Activated T-helper 17 cell treated with anti-CD3 and anti-CD28 coated beads, Interleukin-2, amount 50 U/mL, for 72 hours (primary cell): ENCODE results near the gene ZEB2. TPM values are rescaled to one million over a fixed set of nuclear protein-coding genes. Genes with fewer than 3 reads are reported as not detected.

ENCODE experiments used
- ATAC-seq: fragments of 150-1000 bp; cut with Tn5 transposase; replicated peaks from 2 replicates; pipeline ENCODE4 v1.10.0; 2021; ENCODE audit warnings: mild to moderate bottlenecking, moderate library complexity
- H3K27ac Mint-ChIP-seq: one replicate; pipeline ENCODE4 v1.8.0; 2022; ENCODE audit warnings: mixed read lengths
- H3K27me3 Mint-ChIP-seq: one replicate; pipeline ENCODE4 v1.8.0; 2022; ENCODE audit warnings: mixed read lengths
- H3K36me3 Mint-ChIP-seq: one replicate; pipeline ENCODE4 v1.8.0; 2022; ENCODE audit warnings: low read depth, mild to moderate bottlenecking, mixed read lengths
- H3K4me1 Mint-ChIP-seq: one replicate; pipeline ENCODE4 v1.8.0; 2022; ENCODE audit warnings: mixed read lengths
- H3K4me3 Mint-ChIP-seq: one replicate; pipeline ENCODE4 v1.8.0; 2022; ENCODE audit warnings: mild to moderate bottlenecking, mixed read lengths
- H3K9me3 Mint-ChIP-seq: one replicate; pipeline ENCODE4 v1.8.0; 2022; ENCODE audit warnings: mixed read lengths
- total RNA-seq, 2 donors: library from RNA; stranded (reverse); gene quantifications; one replicate each; pipeline ENCODE4 v1.2.3, GENCODE V29; 2022

The ZEB2 gene
- total RNA-seq, 2 donors from 2014 or later = 27.6 to 44.1 TPM

GRCh38 chr2:144521686-144522085 is 1.8 kb upstream of the ZEB2 start:
- Mint-ChIP-seq H3K9me3 (no peaks in the 10 kb centered on the region), H3K27ac (no peak overlapping the region), H3K4me1 (peaks cover 10% of the 10 kb centered on the region), H3K4me3 (no peak overlapping the region), H3K36me3 (peaks cover 12% of the 10 kb centered on the region), H3K27me3 (peaks cover 26% of the 10 kb centered on the region)
- no peak for ATAC-seq

DNA sequence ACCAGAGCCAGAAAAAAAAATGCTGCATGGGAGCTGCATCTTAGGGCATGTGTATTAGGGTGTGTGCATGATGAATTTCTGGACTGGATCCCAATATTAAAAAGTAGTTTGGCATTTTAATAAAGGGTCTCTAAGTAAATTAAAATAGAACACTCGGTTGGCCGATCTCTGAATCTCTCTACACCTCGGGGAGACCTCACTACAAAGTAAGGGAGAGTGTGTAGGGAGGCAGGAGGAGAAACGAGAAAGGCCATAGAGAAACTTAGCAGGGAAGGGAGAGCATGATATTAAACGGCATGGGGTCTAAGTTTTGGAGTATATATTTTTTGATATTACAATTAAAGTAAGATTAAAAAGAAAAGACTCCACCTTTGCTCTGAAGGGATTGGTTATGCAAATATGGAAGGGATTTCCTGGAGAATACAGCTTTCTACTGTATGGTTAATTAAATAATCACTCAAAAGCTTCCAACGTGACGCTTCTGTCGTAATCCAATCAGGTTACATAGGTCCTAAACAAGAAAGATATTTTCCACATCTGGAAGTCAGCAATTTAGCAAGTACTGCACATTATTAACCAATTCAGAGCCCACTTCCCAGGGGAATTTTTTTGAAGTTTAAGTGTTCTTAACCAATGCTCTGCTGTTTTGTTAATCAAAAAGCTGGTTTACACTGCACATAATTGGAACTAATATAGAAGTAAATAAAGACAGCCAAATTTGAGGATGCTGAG is 1.0 kb upstream of the ZEB2 start:
- peaks cover 17% of the 10 kb centered on the region for H3K36me3 Mint-ChIP-seq

DNA sequence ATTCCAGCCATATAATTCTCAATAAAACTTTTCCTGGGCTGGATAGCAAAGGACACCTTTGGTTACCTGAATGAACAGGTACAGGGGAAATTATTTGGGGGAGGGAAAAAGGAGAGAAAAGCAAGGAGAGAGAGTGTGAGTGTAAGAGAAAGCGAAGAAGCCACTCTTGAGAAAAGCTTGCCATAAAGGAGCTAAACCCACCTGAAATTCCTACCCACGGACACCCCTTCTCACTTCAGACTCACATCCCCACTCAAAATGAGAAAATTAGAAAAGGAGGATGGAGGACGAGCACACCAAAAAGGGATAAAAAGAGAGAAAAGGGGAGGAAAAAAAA is 354 bp downstream of the ZEB2 start:
- Mint-ChIP-seq H3K4me3 (no peak overlapping the region), H3K9me3 (no peaks in the 10 kb centered on the region), H3K4me1 (peaks cover 17% of the 10 kb centered on the region), H3K27ac (no peak overlapping the region), H3K36me3 (peaks cover 30% of the 10 kb centered on the region), H3K27me3 (peaks cover 26% of the 10 kb centered on the region)
- ATAC-seq = no peak

More for the DNA sequence above, 1.0 kb upstream of the ZEB2 start:
- Mint-ChIP-seq H3K27me3 (peaks cover 26% of the 10 kb centered on the region), H3K4me1 (peaks cover 10% of the 10 kb centered on the region), H3K4me3 (no peak overlapping the region), H3K9me3 (no peaks in the 10 kb centered on the region), H3K27ac (no peak overlapping the region)
- ATAC-seq = no peak

- Mint-ChIP-seq H3K4me3 (no peak overlapping the region), H3K9me3 (no peaks in the 10 kb centered on the region), H3K4me1 (peaks cover 22% of the 10 kb centered on the region), H3K27ac (no peak overlapping the region), H3K27me3 (peaks cover 30% of the 10 kb centered on the region), H3K36me3 (peaks cover 36% of the 10 kb centered on the region)
- ATAC-seq = no peak
These were observed 947 bp downstream of the ZEB2 start for GRCh38 chr2:144518748-144519596.

DNA sequence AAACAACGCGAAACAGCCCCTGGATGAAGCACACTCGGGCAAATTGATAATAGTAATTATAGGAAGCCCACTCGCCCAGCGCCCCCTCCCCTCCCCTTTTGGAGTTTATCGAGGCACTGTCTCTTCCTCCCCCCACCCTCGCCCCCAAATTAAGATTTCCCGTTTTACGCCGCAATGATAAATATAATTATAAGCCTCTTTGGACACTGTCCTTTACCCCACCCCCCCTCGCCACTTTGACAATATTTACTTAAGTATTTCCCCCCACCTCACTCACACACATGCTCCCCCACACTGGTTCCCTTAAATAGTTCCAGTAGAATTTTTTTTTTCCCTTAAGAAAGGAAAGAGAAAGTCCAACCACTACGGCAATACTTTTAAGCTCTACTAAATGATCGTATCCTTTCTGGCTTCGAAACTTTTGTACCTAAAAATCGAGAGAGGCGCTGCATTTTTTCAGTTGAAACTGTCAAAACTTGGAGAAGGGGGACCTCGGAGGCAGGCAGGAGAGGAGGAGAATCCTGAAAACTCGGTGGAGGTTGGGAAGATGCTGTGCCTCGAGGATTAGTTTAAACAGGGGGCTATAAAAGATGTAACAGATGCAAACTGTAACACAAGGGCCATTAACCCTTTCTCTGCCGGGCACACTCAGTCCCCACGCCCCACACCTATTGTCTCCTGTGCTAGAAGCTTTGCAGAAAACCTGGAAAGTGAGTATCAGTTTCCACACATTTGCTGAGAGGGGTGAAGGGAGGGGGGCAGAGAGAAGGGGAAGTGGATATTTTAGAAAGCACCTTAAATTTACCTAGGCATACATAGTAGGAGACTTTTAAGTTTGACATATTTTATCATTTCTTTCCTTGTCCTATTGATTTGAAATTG is 1.8 kb downstream of the ZEB2 start:
- Mint-ChIP-seq H3K9me3 (no peaks in the 10 kb centered on the region), H3K36me3 (peaks cover 40% of the 10 kb centered on the region), H3K4me3 (no peak overlapping the region), H3K27ac (no peak overlapping the region), H3K27me3 (peaks cover 33% of the 10 kb centered on the region), H3K4me1 (peaks cover 18% of the 10 kb centered on the region)
- no peak for ATAC-seq

GRCh38 chr2:144516981-144517865 is 2.7 kb downstream of the ZEB2 start:
- H3K4me1 Mint-ChIP-seq = peaks cover 17% of the 10 kb centered on the region
- H3K9me3 Mint-ChIP-seq = no peaks in the 10 kb centered on the region
- H3K27ac Mint-ChIP-seq = no peak overlapping the region
- peaks cover 33% of the 10 kb centered on the region for H3K27me3 Mint-ChIP-seq
- no peak overlapping the region for H3K4me3 Mint-ChIP-seq
- peak; percentile 87 for ATAC-seq
- H3K36me3 Mint-ChIP-seq = peaks cover 47% of the 10 kb centered on the region

- peak overlapping the region; percentile 78 for H3K4me3 Mint-ChIP-seq
- H3K9me3 Mint-ChIP-seq = no peaks in the 10 kb centered on the region
- peak overlapping the region; percentile 92 for H3K27ac Mint-ChIP-seq
- peak; percentile 19 for ATAC-seq
- H3K4me1 Mint-ChIP-seq = peaks cover 17% of the 10 kb centered on the region
- H3K36me3 Mint-ChIP-seq = peaks cover 48% of the 10 kb centered on the region
- H3K27me3 Mint-ChIP-seq = peaks cover 32% of the 10 kb centered on the region
These were observed 3.4 kb downstream of the ZEB2 start for GRCh38 chr2:144516411-144516980.

DNA sequence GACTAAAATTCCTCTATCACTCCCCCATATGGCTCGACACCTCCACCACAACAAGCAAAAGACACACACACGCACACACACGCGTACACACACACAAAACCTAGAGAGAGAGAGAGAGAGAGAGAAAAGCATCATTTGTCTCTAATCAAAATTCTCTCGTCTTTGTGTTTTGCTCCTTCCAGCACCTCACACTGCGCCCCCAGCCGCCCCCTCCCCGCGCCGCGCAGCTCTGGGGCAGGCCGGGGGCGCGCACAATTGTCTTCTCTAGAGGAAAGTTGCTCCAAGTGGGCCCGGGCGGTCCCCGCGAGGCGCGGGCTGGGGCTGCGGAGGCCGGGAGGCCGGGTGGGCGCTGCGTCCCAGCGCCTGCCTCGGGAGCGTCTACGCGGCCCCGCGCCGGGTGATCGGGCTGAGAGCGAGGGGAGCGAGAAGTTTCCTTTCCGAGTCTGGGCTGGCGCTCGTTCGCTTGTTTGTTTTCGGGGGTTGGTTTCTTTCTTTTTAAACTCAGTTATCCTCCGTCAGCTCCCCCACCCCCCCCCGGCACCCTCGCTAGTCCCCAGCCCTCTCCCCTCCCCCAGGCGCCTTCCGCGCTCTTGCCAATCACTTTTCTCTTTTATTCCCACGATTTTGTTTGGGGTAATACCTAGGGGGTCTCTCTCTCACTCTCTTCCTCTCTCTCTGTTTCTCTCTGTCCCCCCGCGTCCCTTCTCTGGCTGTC is 4.1 kb downstream of the ZEB2 start:
- peak; percentile 20 for ATAC-seq
- H3K36me3 Mint-ChIP-seq = peaks cover 51% of the 10 kb centered on the region
- H3K27me3 Mint-ChIP-seq = peaks cover 36% of the 10 kb centered on the region
- peak overlapping the region; percentile 92 for H3K27ac Mint-ChIP-seq
- no peaks in the 10 kb centered on the region for H3K9me3 Mint-ChIP-seq
- peaks cover 21% of the 10 kb centered on the region for H3K4me1 Mint-ChIP-seq
- H3K4me3 Mint-ChIP-seq = peak overlapping the region; percentile 78

- H3K4me1 Mint-ChIP-seq = peaks cover 27% of the 10 kb centered on the region
These were observed 4.7 kb downstream of the ZEB2 start for GRCh38 chr2:144515099-144515695.

GRCh38 chr2:144514616-144515091 is 5.3 kb downstream of the ZEB2 start:
- Mint-ChIP-seq H3K4me1 (peaks cover 27% of the 10 kb centered on the region), H3K36me3 (peaks cover 58% of the 10 kb centered on the region), H3K9me3 (no peaks in the 10 kb centered on the region), H3K4me3 (peak overlapping the region; percentile 78), H3K27me3 (peaks cover 36% of the 10 kb centered on the region), H3K27ac (peak overlapping the region; percentile 92)
- ATAC-seq = no peak

More at GRCh38 chr2:144515099-144515695, 4.7 kb downstream of the ZEB2 start:
- peaks cover 58% of the 10 kb centered on the region for H3K36me3 Mint-ChIP-seq
- no peak for ATAC-seq
- H3K4me3 Mint-ChIP-seq = peak overlapping the region; percentile 78
- H3K27me3 Mint-ChIP-seq = peaks cover 36% of the 10 kb centered on the region
- H3K27ac Mint-ChIP-seq = peak overlapping the region; percentile 92
- no peaks in the 10 kb centered on the region for H3K9me3 Mint-ChIP-seq

- peaks cover 40% of the 10 kb centered on the region for H3K27me3 Mint-ChIP-seq
- H3K27ac Mint-ChIP-seq = no peak overlapping the region
- no peak for ATAC-seq
- peaks cover 58% of the 10 kb centered on the region for H3K36me3 Mint-ChIP-seq
- H3K9me3 Mint-ChIP-seq = no peaks in the 10 kb centered on the region
- H3K4me1 Mint-ChIP-seq = peaks cover 27% of the 10 kb centered on the region
- H3K4me3 Mint-ChIP-seq = peak overlapping the region; percentile 78
These were observed 6.4 kb downstream of the ZEB2 start for GRCh38 chr2:144513388-144514101.

DNA sequence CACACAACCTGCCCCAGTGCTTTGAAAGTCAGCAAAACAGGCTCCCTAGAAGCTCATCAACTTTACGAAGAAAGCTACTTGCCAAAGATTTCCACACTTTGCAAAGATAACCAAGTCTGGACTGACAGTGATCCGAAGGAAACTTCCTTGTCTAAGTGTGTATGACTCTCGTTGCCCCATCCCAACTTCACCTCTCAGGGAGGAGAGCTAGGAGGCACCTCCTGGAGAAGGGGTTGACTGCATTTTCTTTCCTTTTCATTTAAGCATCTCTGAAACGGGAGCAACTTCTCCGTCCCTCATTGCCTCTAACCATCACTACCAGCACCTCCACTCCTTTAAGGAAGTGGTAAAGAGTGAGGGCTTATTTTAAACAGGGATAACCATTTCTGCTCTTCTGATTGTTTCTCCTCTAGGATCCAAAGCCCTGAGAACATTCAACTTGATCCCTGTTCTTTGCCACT is 7.0 kb downstream of the ZEB2 start:
- ATAC-seq = no peak
- peak overlapping the region; percentile 78 for H3K4me3 Mint-ChIP-seq
- H3K9me3 Mint-ChIP-seq = no peaks in the 10 kb centered on the region
- H3K4me1 Mint-ChIP-seq = peaks cover 27% of the 10 kb centered on the region
- H3K27ac Mint-ChIP-seq = no peak overlapping the region
- peaks cover 58% of the 10 kb centered on the region for H3K36me3 Mint-ChIP-seq
- peaks cover 40% of the 10 kb centered on the region for H3K27me3 Mint-ChIP-seq
